Gastroesophageal sphincter (tissue), 3 donors: Measurements from ENCODE around the gene ZSWIM5.

ENCODE experiments used
- CTCF ChIP-seq, 4 experiments: fragments of 200-600 bp in 2 of 4; fragments of 450-650 bp in 2 of 4; sonication (generic) in 1 of 4; IDR thresholded peaks; one replicate each; pipeline ENCODE4 v1.5.1; 2017 to 2019; ENCODE audit warnings: antibody characterized with exemption in 4 of 4, mild to moderate bottlenecking in 2 of 4, moderate library complexity in 2 of 4
- POLR2A ChIP-seq, 2 donors: fragments of 450-650 bp; IDR thresholded peaks; one replicate each; pipeline ENCODE4 v1.6.1; 2017; ENCODE audit warnings: antibody characterized with exemption in 2 of 2, mild to moderate bottlenecking in 2 of 2, moderate library complexity in 1 of 2

GRCh38 chr1:45191418-45191783 is 15.0 kb downstream of the ZSWIM5 start:
- TF ChIP-seq POLR2A (IDR thresholded peaks at IDR 0.05) = no peak
- TF ChIP-seq CTCF (IDR thresholded peaks at IDR 0.05) = no peak
